NCI-H82 treated with DMSO at 0.1 percent for 48 hours (cell line): ENCODE data around the gene ELOVL3.
"Not testable (repeated sequence)": the region's sequence is repeated elsewhere in the genome, so short reads cannot be mapped to it uniquely, and the experiment has no call there.

Source experiments
- DNase-seq: peaks from one replicate; lab custom pipeline; 2025; ENCODE audit not compliant: unreplicated experiment; lab: John Stamatoyannopoulos, UW

Gene ELOVL3

GRCh38 chr10:102225646-102226541, at the start of gene ELOVL3:
Gene ELOVL3 (plus strand): TSS chr10:102226299. CDS start chr10:102226549, 250 bp downstream.
- peak; percentile 82 for DNase-seq

- DNase-seq = no peak
Measured at GRCh38 chr10:102184606-102185005, 41.5 kb upstream of the ELOVL3 start.

GRCh38 chr10:102185272-102185671, 40.8 kb upstream of the ELOVL3 start:
- no peak for DNase-seq

GRCh38 chr10:102185811-102186527, 40.1 kb upstream of the ELOVL3 start:
- peak; percentile 9 for DNase-seq

- DNase-seq = no peak
Measured at GRCh38 chr10:102188298-102188940, 37.7 kb upstream of the ELOVL3 start.

GRCh38 chr10:102188941-102189898, 36.9 kb upstream of the ELOVL3 start:
- not testable (repeated sequence) for DNase-seq

GRCh38 chr10:102191956-102192355, 34.1 kb upstream of the ELOVL3 start:
- no peak for DNase-seq

GRCh38 chr10:102195296-102195870, 30.7 kb upstream of the ELOVL3 start:
- DNase-seq = no peak

- DNase-seq = no peak
Measured at GRCh38 chr10:102196893-102197292, 29.2 kb upstream of the ELOVL3 start.

GRCh38 chr10:102198027-102198426, 28.1 kb upstream of the ELOVL3 start:
- no peak for DNase-seq

- DNase-seq = no peak
Measured at GRCh38 chr10:102200751-102201640, 25.1 kb upstream of the ELOVL3 start.

GRCh38 chr10:102202386-102202785, 23.7 kb upstream of the ELOVL3 start:
- DNase-seq = no peak

- DNase-seq = no peak
Measured at GRCh38 chr10:102208311-102209035, 17.6 kb upstream of the ELOVL3 start.

GRCh38 chr10:102211615-102212299, 14.3 kb upstream of the ELOVL3 start:
- DNase-seq = no peak

GRCh38 chr10:102213599-102213998, 12.5 kb upstream of the ELOVL3 start:
- not testable (repeated sequence) for DNase-seq

GRCh38 chr10:102219370-102219769, 6.7 kb upstream of the ELOVL3 start:
- DNase-seq = no peak

- no peak for DNase-seq
Measured at GRCh38 chr10:102220612-102221011, 5.5 kb upstream of the ELOVL3 start.

- no peak for DNase-seq
Measured at GRCh38 chr10:102222797-102223196, 3.3 kb upstream of the ELOVL3 start.
